Calu3 (cell line): ENCODE results near the gene NR3C1. TPM values are rescaled to one million over a fixed set of nuclear protein-coding genes. Genes with fewer than 3 reads are reported as not detected.
"Not testable (repeated sequence)": the region's sequence is repeated elsewhere in the genome, so short reads cannot be mapped to it uniquely, and the experiment has no call there.

ENCODE experiments used
- BruUV-seq: library from RNA; stranded (reverse); fragments of 400-500 nt; replicated peaks from 2 replicates; lab custom pipeline; 2021; lab: Mats Ljungman, UMichigan
- CTCF ChIA-PET: fragments of 300-600 bp; sonication (Branson Sonifier 250); formaldehyde crosslinking; loops from one replicate; lab custom pipeline; 2022; ENCODE audit warnings: antibody characterized with exemption; lab: Charles Lee
- DNase-seq: peaks from one replicate; pipeline ENCODE4 v3.0.0; 2022
- H3K27ac Mint-ChIP-seq: one replicate; pipeline ENCODE4 v1.8.0; 2022; ENCODE audit warnings: mixed read lengths; ENCODE audit not compliant: unreplicated experiment
- H3K27me3 Mint-ChIP-seq: one replicate; pipeline ENCODE4 v1.8.0; 2022; ENCODE audit warnings: mixed read lengths; ENCODE audit not compliant: unreplicated experiment
- H3K36me3 Mint-ChIP-seq: one replicate; pipeline ENCODE4 v1.8.0; 2022; ENCODE audit warnings: mild to moderate bottlenecking, moderate library complexity, mixed read lengths; ENCODE audit not compliant: insufficient read depth, unreplicated experiment
- H3K4me1 Mint-ChIP-seq: one replicate; pipeline ENCODE4 v1.8.0; 2022; ENCODE audit warnings: mild to moderate bottlenecking, low read depth, mixed read lengths; ENCODE audit not compliant: unreplicated experiment
- H3K4me3 Mint-ChIP-seq: one replicate; pipeline ENCODE4 v1.8.0; 2022; ENCODE audit warnings: mild to moderate bottlenecking, low read depth, moderate library complexity, mixed read lengths; ENCODE audit not compliant: unreplicated experiment
- H3K9me3 Mint-ChIP-seq: one replicate; pipeline ENCODE4 v1.8.0; 2022; ENCODE audit warnings: low read depth, mixed read lengths; ENCODE audit not compliant: unreplicated experiment
- CTCF ChIP-seq: fragments of 200-600 bp; IDR thresholded peaks from one replicate; pipeline ENCODE4 v1.8.0; 2022; ENCODE audit warnings: antibody characterized with exemption; ENCODE audit not compliant: unreplicated experiment
- intact Hi-C: fragments of 100-400 bp; cut with micrococcal nuclease; formaldehyde crosslinking; loops from one replicate; pipeline ENCODE4 v1.10.0; 2022; ENCODE audit not compliant: unreplicated experiment
- total RNA-seq: library from RNA; stranded (reverse); gene quantifications from 2 replicates; pipeline ENCODE4 v1.2.3, GENCODE V29; 2022

Gene NR3C1
- total RNA-seq, 1 experiment from 2014 or later = 63.1 TPM

GRCh38 chr5:143329843-143330242 lies 73.6 kb downstream of the NR3C1 start:
- Mint-ChIP-seq H3K27ac (no peak overlapping the region), H3K36me3 (peaks cover 4% of the 10 kb centered on the region), H3K4me3 (no peak overlapping the region), H3K9me3 (peaks cover 6% of the 10 kb centered on the region), H3K27me3 (no peaks in the 10 kb centered on the region), H3K4me1 (peaks cover 7% of the 10 kb centered on the region)
- TF ChIP-seq CTCF = no peak
- BruUV-seq = no TSS peak
- intact Hi-C loops = no loop called here
- DNase-seq = no peak
- CTCF ChIA-PET = no interaction called here

- Mint-ChIP-seq H3K27me3 (no peaks in the 10 kb centered on the region), H3K9me3 (peaks cover 7% of the 10 kb centered on the region), H3K27ac (no peak overlapping the region), H3K36me3 (peaks cover 4% of the 10 kb centered on the region), H3K4me3 (no peak overlapping the region), H3K4me1 (peaks cover 7% of the 10 kb centered on the region)
- intact Hi-C loops = no loop called here
- no peak for DNase-seq
- TF ChIP-seq CTCF = no peak
- no TSS peak for BruUV-seq
- CTCF ChIA-PET = interaction anchor here (0.7 kb wide), 1 partner anchor 17 kb away, joined by 3 read pairs; no protein-coding TSS in a partner anchor
Observed at GRCh38 chr5:143328589-143329220, 74.8 kb downstream of the NR3C1 start.

- DNase-seq, H3K36me3 Mint-ChIP-seq, BruUV-seq, H3K27me3 Mint-ChIP-seq, H3K9me3 Mint-ChIP-seq, CTCF ChIA-PET, intact Hi-C loops, H3K4me3 Mint-ChIP-seq, H3K27ac Mint-ChIP-seq: not testable (repeated sequence)
- peaks cover 14% of the 10 kb centered on the region for H3K4me1 Mint-ChIP-seq
Observed at GRCh38 chr5:143325086-143325485, 78.4 kb downstream of the NR3C1 start.

- DNase-seq, H3K27ac Mint-ChIP-seq, H3K4me3 Mint-ChIP-seq, H3K9me3 Mint-ChIP-seq, H3K36me3 Mint-ChIP-seq, BruUV-seq, intact Hi-C loops, H3K27me3 Mint-ChIP-seq: not testable (repeated sequence)
- CTCF ChIA-PET = interaction anchor here (0.7 kb wide), 1 partner anchor 13 kb away, joined by 3 read pairs; no protein-coding TSS in a partner anchor
- H3K4me1 Mint-ChIP-seq = peaks cover 18% of the 10 kb centered on the region
Observed at GRCh38 chr5:143322931-143323630, 80.4 kb downstream of the NR3C1 start.

- H3K27me3 Mint-ChIP-seq = no peaks in the 10 kb centered on the region
- CTCF ChIA-PET = no interaction called here
- no peak overlapping the region for H3K4me3 Mint-ChIP-seq
- peaks cover 4% of the 10 kb centered on the region for H3K9me3 Mint-ChIP-seq
- TF ChIP-seq CTCF = no peak
- no TSS peak for BruUV-seq
- intact Hi-C loops = no loop called here
- DNase-seq = no peak
- no peaks in the 10 kb centered on the region for H3K36me3 Mint-ChIP-seq
- H3K4me1 Mint-ChIP-seq = peaks cover 24% of the 10 kb centered on the region
- H3K27ac Mint-ChIP-seq = no peak overlapping the region
Observed at GRCh38 chr5:143322176-143322575, 81.3 kb downstream of the NR3C1 start.
